Cerebellar cortex (tissue), 1 donor: Measurements from ENCODE around the gene BTF3L4.

ENCODE experiments used
- DNase-seq: peaks from one replicate; pipeline ENCODE4 v3.0.0-alpha.2; 2015; ENCODE audit warnings: low spot score

BTF3L4 gene

GRCh38 chr1:52123622-52124021 is 67.5 kb downstream of the BTF3L4 start:
- no peak for DNase-seq

- DNase-seq: no peak
Measured at GRCh38 chr1:52125736-52126359, 69.8 kb downstream of the BTF3L4 start.

- peak; percentile 79 for DNase-seq
Measured at GRCh38 chr1:52127181-52128180, 71.4 kb downstream of the BTF3L4 start.

GRCh38 chr1:52139817-52140540 is 83.9 kb downstream of the BTF3L4 start:
- peak; percentile 25 for DNase-seq
